GM19240 (cell line): ENCODE results near the gene DSG3.
"Not testable (repeated sequence)": the region's sequence is repeated elsewhere in the genome, so short reads cannot be mapped to it uniquely, and the experiment has no call there.

Source experiments
- DNase-seq: peaks from one replicate; pipeline ENCODE4 v3.0.0; 2011; ENCODE audit warnings: low spot score; ENCODE audit not compliant: insufficient read length

Gene DSG3

DNA sequence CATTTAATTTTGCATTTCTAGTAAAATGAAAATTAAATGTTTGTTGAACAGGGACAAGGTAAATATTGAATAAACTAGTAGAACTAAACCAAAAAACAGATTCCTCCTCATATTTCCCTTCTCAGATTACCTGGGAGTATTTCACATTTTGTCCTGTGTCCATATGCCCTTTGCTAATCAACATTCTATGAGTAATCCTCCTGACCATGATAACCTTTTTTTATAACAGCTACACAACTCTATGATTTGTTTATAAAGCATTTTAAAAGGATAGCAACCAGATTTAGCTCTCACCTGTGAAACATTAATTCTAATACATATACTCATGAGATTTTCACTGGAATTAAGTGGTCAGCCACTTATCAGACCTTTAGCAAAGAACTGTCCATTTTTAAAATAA lies 43.3 kb downstream of the DSG3 start:
- DNase-seq: no peak

DNA sequence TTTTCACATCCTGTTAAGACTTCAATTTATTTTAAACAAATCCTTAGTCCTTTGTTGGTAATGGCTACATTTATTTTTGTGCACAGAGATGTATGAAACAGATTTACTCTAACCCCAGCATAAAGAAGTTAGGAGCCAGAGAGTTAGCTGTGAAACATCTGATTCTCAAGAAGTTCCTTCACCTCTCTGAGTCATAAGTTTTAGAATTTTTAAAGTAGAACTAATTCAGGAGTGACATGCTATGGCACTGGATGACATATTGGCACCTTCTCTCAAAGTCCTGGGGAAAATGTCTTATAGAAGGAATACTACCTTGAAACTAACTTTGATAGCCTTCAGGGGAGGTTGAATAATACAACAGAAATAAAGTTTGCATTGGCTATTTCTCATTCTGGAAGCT lies 44.0 kb downstream of the DSG3 start:
- no peak for DNase-seq

DNA sequence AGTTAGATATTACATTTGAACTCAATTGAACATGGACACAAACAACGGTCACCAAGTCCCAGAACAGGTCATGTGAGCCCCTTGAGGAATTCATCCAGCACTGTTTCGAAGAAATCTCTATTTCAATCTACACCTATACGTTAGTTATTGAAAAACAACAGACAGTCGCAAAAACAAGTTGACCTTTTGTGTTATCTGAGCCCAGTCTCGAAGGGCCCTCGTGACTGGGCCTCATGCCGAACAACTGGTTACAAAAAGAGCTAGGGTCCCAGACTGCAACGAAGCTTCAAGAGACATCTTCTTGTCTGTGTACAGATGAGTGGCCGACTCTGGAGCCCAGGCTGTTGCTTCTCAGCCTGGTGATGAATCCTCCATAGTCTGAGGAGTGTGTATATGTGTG lies 45.1 kb downstream of the DSG3 start:
- no peak for DNase-seq

DNA sequence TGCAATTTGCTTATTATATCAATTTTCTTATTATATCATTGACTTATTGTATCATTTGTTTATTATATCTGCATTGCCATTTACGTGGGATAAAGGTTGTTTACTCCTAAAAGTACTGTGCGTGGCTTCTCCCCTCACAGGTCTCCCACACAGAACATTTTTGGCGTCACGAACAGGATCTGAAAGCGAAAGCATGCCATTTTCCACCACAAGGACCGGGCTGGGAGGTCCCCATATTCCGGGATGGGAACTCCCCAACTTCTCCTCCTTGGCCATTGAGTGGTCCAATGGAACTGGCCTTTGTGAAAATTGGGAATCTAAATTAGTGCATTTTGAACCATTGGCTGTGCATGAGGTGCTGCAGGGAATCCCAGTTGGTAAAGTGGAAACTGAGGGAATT lies 45.6 kb downstream of the DSG3 start:
- no peak for DNase-seq

DNA sequence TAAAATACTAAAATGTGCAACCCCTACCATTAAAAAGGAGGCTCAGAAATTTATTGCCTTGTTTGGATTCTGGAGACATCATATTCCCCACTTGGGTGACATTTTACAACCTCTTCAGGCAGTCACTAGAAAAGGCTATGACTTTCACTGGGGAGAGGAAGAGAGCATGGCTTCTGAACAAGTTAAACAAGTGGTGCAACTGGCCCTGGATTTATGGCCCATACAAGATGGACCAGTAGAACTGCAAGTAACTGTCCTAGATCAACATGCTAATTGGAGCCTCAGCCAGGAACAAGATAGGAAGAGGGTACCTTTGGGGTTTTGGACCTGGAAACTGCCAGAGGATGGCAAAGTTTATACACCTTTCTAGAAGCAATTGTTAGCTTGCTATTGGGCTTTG lies 46.4 kb downstream of the DSG3 start:
- no peak for DNase-seq

DNA sequence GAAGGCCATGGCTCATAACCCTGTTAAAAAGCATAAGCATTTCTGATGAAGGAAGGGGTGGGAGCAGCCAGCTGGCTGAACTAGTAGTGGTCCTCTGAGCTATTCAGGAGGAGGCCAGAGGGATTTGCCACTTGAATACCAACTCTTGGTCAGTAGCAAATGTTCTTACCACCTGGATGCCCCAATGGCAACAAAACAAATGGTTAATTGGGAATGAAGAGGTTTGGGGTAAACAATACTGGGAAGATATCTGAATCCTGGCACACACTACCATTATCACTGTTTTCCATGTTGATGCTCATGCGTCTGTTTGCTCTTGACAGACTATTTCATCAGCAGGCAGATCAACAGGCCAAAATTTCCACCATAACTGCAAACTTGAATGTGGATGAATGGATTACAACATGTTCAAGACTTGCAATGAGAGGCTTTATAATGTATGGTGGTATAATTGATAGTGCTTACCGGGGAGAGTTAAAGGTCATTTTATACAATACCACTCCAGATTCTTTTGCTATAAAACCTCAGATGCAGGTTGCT lies 47.2 kb downstream of the DSG3 start:
- not testable (repeated sequence) for DNase-seq

DNA sequence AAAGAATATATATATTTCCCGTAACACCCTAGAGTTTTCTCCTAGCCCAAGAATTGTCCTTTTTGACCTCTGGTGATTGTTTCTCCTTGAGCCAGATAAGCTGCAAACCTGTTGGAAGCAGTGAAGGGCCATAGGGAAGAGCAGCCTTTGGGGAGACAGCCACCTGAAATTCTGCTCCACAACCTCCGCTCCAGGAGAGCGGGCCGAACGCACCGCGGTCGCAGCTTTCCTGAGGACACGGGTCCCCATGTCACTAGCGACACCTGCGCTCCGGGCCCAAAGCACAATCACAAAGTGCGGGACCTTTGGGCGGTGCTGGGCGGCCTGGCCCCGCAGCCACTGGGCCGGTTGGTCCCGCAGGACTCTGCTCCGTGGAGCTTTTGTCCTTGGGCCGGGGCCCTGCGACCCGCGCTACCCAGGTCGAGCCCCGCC lies 49.9 kb downstream of the DSG3 start:
- no peak for DNase-seq

DNA sequence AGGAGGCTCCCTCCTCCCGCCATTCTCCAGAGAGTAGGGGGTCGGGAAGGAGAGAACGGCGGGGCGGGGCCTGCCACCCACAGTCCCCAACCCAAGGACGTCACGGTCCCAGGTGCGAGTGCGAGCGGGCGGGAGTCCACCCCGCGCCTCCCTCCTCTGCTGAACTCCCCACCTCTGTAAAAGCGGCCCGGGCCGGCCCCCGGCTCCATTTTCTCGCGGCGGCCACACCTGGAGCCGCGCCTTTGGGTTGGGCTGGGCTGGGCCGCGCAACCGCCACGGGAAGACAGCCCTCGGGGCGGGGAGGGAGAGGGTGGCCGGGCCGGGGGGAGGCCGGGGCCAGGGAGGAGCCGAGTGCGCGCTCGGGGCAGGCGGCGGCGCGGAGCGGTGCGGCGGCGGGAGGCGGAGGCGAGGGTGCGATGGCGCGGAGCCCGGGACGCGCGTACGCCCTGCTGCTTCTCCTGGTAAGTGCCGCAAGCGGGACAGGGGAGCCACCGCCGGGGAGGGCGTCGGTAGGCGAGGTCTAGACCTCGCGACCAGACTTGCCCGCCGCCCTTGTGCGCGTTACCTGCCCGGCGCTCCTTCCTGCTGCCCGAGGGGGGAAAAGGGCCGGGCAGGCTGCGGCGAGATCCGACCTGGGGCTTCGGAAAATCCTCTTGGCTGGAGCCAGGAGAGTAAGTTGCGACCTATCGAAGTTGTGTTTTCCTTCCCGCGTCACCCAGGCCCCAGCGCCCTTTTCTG lies 50.5 kb downstream of the DSG3 start, which contains the start of gene DSG2:
Gene DSG2 (plus strand): TSS at position 342 of the 738 bp plus-strand sequence. CDS start 75 bp downstream, at position 417.
- peak; percentile 23 for DNase-seq

DNA sequence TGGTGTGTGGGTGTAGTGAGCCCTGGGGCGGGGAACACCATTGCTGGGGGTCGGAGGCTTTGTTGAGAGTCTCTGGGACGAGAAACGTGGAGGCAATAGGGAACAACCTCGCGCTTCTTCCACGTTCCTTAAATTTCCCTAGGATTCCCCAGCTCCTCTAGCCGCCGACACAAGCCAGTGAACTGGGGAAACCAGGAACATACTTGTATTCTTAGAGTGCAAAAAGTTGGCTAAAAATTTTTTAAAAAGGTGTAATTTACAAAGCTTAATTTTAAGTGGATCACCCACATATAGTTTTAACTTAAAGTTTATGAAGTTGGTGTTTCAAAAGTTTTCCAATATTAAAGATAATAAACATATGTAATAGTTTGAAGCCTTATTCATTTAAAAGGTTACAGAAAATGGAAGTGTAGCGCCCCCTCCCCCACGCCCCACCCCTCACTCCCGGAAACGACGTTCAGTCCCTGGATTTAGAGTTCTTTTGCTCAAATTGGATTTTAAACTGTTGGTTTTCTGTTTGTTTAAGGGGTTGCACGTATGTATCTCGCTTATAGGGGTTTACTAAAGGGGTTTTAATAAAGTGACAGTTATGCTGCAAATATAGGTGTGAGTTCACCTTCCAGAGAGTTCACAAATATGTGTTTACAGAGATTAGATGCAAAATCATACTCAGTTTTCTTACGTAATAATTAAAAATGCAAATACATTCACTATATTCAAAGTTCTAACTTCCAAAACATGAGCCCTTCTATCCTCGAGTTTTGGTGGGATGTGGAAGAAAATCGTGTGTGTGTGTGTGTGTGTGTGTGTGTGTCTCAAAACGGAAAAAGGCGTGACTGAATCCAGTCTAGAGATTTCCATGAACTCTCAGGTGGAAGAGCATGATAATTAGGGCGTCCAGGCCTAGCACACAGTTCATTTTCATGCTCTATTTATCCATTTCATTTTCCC lies 51.3 kb downstream of the DSG3 start:
- no peak for DNase-seq

DNA sequence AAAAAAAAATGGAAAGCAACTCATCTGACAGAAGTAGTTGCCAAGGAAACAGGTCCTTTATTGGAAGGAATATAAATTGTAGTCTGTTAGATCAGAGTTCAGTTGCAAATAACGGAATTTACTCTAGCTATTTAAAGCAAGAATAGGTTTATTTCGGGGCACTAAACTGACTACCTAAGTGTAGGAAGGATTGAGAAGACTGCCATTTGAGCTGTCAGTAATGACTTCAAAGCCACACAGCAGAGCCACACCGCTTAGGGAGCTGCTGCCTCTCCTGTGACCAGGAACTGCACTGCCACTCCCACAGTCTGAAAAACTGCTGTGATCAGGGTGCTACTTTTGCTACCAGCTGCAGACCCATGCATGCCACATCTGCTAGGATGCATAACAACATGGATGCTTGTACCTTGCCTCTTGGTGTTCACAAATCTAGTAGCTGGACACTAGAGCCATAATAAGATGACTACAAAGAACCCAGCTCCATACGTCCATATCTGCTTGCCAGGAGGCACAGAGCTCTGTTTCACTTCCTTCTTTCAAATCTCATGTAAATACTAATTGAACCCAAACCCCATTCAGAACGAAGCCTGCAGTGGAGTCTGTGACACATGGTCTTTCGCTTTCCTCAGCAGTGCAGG lies 52.6 kb downstream of the DSG3 start:
- DNase-seq: peak; percentile 31

DNA sequence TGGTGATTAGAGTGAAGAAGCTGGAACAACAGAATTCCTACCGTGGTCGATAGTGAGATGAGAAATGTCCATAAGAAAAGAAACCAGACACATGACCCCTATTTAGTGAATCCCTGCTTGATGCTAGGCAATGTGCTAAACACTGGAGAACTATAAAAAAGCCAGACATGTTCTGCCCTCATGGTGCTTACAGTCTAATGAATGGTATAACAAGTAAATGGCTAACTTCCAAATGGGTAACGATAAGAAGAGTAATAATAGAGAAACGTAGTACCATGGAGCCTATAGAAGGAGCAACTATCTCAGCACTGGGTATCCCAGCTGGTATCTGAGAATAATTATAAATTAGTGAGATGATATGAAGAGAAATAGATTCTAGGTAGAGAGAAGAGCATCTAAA lies 55.5 kb downstream of the DSG3 start:
- no peak for DNase-seq

DNA sequence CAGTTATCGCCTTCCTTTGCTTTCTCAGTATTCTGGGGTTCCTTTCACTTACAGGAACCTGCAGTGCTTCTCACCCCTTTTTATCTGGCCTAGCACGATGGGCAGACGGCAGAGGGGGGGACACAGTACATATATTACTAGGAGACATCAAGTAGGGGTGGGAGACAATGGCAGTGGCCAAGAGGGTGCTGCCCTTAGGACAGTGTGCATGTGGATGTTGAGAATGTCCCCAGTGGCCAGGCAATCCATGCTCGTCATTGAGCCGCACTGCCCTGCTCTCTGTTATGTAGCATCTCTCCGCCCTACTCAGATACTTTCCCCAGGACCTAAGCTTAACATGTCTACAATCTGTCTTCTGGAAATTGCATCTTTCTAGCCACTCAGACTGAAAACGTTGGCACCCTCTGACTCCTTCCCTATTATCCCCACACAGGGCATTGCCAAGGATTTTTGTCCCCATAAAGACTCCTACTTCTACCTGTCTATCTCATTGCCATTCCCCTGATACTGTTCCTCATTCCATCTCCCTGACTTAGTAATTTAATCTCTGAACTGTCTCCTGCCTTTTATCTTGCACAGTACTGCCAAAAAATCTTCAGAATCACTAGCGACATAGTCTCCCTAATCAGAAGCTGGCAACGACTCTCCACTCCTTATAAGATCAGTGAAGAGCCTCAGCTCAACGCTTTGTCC lies 57.1 kb downstream of the DSG3 start:
- DNase-seq: no peak

DNA sequence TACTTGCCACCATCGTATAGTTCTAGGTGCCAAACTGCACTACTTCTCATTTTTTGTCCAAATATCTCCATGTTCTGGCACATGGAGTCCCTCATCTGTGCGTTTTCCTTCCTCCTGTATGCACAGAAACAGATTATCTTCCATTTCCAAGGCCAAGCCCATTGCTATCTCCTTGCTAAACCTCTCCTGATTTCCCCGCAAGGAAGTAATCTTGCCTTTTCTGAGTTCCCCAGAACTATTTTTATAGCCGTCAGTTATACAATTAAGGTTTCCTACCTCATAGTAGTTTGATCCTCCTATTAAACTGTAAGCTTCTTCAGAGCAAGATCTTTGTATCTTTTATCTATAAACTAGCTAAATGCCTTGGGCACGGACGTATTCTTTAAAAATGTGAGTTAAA lies 57.6 kb downstream of the DSG3 start:
- DNase-seq: no peak

DNA sequence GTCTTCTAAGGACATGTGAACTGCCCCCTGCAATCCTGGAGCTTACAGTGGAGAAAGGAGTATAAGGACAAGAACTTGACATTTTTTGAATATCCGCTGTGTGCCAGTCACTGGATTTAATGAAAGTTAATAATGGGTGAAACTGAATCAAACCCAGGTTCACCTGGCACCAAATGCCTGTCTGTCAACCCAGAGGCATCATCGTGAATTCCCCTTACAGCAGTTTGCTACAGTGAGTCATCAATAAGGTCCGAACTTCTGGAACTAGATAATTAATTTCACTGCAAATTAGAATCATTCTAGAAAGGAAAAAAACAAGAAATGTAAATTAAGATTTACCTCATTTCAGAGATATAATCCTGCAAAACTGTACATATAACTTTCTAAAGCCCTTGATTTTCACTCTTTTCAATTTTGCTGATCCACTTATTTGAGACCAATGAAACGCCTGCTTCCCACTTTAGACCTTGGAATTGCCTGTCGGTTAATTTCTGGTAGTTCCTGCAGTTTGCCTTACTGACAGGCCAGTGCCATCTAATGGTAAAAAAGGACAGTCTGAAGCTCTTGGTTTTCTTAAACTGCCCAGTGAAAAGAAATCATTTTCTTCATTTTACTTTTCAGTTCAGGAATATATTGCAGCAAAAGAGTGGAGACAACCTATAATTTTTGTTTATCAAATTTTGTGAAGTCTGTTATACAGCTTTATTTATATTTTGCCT lies 58.6 kb downstream of the DSG3 start:
- DNase-seq: no peak

DNA sequence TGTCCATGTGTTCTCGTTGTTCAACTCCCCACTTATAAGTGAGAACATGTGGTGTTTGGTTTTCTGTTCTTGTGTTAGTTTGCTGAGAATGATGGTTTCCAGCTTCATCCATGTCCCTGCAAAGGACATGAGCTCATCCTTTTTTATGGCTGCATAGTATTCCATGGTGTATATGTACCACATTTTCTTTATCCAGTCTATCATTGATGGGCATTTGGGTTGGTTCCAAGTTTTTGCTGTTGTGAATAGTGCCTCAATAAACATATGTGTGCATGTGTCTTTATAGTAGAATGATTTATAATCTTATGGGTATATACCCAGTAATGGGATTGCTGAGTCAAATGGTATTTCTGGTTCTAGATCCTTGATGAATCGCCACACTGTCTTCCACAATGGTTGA lies 59.6 kb downstream of the DSG3 start:
- DNase-seq: not testable (repeated sequence)

DNA sequence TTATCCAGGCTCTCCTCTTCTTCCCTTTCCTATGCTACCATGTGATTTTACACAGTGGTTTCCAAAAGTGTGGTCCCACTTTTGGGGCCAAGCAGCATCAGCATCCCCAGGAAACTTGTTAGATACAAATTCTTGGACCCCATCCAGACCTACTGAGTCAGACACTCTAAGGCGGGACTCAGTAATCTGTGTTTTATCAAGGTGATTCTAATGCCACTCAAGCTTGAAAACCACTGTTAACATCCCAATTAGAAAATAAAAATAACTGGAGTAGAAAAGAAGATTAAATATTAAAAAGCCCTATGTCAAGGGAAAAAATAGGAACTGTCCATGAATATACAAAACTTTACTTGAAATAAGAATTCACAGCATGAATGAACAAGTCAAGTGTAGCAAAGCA lies 61.2 kb downstream of the DSG3 start:
- DNase-seq: no peak

DNA sequence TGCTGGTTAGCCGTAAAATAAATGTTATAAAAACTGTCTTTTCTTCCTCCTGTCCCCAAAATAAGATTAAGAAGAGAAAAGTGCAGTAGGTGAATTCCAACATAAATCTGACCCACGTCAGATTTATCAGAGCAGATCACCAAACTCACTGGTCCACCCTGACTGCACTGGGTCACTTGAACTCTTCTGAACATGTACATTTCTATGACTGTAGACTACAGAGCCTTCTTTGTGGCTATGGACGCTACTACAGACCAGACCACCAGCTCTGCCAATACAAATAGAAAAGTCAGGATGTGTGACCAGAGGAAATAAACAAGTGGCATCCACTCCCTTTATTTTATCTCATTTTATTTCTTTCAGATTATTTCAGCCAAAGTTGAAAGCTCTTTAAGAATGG lies 62.0 kb downstream of the DSG3 start:
- no peak for DNase-seq

DNA sequence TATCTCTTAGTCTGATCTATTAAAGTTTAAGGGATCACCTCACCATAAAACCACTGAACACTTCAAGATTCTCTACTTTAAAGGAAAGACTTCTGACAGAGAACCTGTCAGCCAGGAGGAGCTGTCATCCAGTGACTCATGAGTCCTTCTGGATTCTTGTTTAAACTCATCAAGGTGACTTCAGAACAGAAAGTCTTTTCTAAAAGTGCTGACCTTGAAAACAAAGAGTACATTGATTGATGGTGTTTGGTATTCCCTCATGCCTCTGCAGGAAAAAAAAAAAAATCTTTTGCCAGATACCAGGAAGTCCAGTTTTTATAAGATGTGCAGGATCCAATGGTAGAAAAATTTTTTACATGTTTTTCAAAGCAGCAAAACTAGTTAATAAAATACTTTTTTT lies 62.8 kb downstream of the DSG3 start:
- no peak for DNase-seq

DNA sequence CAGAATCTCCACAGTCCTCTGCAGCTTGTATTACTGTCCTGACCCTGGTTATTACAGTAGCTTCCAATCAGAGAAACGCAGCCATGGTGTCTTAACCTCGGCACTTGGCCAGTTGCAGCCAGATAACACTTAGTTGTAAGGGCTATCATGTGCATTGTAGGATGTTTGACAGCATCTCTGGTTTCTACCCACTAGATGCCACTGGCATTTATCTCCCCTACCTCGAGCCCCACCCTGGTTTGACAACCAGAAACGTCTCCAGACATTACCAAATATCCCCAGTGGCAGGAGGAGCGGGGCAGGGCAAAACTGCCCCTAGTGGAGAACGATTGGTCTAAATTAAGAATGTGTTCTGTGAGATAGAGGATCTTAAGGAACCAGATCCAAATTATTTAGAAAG lies 63.6 kb downstream of the DSG3 start:
- DNase-seq: no peak

DNA sequence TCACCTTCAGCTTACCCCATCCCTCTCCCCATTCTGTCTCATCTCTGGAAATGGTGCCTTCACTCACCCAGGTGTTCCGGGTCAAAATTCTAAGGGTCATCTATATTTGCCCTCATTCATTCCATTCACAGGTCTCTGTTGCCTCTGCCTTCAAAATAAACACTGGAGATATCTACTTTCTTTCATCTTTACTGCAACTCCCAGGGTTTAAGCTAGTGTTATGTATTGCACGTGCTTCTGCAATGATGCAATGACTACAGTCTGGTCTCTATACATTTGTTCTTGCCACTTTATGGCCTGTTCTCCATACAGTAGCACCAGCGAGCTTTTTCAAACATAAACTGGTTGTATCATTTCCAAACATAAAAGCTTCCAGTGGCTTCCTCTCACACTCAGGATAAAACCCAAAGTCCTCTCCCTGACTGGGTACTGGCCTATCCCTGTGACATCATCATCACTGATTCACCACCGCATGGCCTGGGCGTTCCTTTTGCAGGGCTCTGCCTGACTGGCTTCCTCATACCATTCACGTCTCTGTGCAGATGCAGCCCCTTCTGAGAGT lies 64.7 kb downstream of the DSG3 start:
- no peak for DNase-seq
